HT1080 (cell line): Measurements from ENCODE around the gene SMURF2. TPM values are rescaled to one million over a fixed set of nuclear protein-coding genes. Genes with fewer than 3 reads are reported as not detected.
A peak's percentile ranks its signal among the peaks of the same experiment; 100 is the strongest.
"Not testable (repeated sequence)": the region's sequence is repeated elsewhere in the genome, so short reads cannot be mapped to it uniquely, and the experiment has no call there.

ENCODE experiments used
- DNase-seq: peaks from one replicate; pipeline ENCODE4 v3.0.0-alpha.2; 2015; ENCODE audit warnings: low read depth
- total RNA-seq: library from RNA; depleted of rRNA; stranded (reverse); fragments of >200 nt; shearing (Covaris generic); gene quantifications from 2 replicates; pipeline ENCODE4 v1.2.3, GENCODE V29; 2014

Gene SMURF2
- total RNA-seq, 1 experiment from 2014 or later: 50.0 TPM

DNA sequence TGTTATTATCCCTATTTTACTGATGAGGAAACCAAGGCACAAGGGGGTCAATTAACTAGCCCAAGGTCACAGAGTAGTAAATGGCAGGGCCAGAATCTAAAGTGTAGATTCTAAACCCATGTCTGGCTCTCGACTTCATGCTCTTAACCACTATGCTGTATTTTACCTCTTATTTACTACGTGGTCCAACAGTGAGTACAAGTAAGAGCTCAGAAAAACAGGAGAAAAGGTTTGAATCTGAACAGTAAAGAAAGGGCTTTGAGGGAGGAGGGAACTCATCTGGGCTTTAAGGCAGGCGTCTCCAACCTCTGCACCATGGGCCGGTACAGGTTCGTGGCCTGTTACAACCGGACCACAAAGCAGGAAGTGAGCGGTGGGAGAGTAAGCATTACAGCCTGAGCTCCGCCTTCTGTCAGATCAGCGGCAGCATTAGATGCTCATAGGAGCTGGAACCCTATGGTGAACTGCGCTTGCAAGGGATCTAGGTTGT lies 62.9 kb downstream of the SMURF2 start:
- DNase-seq: no peak

DNA sequence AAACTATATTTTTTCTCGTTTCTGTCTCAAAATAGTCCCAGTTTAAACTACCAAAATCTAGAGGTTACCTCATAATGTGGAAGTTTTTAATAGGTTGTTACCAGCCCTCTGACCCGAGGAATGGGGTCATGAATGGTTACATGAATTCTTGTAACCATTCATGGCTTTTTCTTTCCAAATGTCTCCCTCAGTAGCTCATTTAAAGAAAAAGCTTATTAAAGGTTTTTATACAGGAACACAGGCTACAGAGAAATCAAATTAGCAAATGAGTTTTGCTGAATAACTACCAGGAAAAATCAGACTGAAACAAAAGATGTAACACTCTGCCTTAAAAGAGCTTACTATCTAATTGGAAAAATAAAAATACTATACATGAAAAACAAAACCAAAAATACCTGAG lies 63.4 kb downstream of the SMURF2 start:
- no peak for DNase-seq

- DNase-seq: no peak
Measured at GRCh38 chr17:64596988-64597387, 65.1 kb downstream of the SMURF2 start.

DNA sequence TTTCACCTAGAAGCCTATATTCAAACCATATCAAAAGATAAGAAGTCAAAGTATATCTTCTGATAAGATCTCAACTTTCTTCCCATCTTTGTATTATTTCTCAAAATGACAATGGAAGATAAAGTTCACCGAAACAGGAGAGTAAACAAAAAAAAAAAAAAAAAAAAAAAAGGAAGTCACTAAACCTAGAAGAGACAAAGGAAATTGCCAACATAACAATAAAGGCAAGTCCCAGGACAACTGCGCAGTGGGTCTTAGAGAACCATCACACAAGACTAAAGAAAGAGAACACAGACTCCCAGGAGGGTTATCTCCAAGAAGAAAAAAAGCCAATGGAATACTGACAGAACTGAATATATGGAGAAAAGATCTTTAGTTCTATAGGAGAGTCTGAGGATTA lies 65.7 kb downstream of the SMURF2 start:
- DNase-seq: no peak

DNA sequence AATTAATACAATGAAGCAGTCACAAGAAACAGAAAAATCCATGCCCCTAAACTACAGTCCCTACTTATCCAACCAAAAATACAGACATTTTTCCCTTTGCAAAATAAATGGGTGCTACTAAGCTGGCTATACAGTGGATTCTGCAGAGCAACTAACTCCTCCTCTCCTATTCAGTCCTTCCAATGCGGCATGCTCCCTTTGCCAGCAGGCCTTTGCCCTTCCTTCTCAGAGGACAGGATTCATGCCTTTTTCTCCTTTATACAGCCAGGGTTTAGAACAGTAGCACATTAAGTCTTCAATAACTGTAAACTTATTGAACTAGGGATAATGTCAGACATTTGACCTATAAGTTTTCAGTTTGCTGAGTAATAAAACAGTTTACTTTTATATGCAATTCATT lies 70.2 kb downstream of the SMURF2 start:
- DNase-seq: no peak

- DNase-seq: no peak
Measured at GRCh38 chr17:64585146-64585545, 77.0 kb downstream of the SMURF2 start.

GRCh38 chr17:64583038-64583437 lies 79.1 kb downstream of the SMURF2 start:
- no peak for DNase-seq

DNA sequence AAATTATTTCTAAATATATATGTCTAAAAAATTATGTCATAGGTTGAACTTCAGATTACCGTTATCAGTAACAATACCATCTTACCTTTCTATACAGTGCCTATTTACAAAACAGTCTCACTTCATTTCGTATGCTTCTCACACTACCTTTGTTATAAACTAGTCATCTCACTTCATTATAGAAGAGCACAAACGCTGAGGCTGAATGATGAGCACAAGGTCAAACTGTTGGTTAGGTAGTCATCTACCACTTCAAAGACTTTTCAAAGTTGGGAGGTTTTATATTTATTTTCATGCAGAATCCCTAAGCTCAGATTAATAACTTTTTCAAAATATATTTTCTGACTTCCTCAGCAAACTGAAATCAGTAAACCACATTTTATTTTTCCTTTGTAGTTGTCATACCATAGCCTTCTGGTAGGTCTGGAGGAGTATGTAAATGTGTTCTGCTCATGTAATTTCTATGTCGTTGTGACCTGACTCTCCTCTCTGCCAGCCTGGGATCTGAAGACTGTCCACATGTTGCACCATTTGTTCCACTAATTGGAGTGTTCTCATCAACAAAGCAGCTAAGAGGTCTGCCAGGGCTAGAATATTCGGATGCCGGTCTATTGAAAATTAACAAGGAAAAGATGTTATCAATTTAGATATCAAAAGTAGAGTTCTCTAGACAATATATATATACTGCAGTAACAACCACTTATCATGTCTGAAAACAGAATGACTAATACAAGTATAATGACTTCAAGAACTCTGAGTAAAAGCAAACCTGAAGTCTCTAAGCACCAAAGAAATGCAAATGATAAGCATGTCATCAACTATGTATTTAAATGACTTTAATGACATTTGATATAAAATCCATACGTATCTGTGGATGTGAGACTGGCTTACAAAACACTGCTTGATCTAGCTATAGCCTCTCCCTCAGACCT lies 81.5 kb downstream of the SMURF2 start:
- no peak for DNase-seq

- DNase-seq: no peak
Measured at GRCh38 chr17:64579917-64580316, 82.2 kb downstream of the SMURF2 start.

DNA sequence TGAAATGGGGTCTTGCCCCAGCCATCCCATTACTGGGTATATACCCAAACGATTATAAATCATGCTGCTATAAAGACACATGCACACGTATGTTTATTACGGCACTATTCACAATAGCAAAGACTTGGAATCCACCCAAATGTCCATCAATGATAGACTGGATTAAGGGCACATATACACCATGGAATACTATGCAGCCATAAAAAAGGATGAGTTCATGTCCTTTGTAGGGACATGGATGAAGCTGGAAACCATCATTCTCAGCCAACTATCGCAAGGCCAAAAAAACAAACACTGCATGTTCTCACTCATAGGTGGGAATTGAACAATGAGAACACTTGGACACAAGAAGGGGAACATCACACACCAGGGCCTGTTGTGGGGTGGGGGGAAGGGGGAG lies 85.1 kb downstream of the SMURF2 start:
- not testable (repeated sequence) for DNase-seq

DNA sequence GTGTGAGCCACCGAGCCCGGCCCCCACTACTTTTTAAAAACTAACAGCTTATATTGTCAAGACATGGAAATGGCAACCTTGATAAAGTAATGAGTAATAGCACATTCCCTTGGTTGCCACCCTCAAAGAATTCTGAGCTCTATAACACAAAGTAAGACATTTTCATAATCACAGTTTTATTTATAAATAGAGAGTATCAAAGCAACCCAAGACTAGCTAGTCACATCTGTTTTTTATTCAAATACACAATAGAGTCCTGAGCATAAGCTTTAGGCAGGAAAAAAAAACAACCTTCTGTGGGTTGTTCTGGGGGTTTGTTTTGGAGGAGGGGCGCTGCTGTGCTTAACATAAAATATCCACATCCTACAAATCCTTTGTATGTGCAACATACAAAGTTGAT lies 86.7 kb downstream of the SMURF2 start:
- no peak for DNase-seq

- no peak for DNase-seq
Measured at GRCh38 chr17:64574646-64575045, 87.5 kb downstream of the SMURF2 start.

- DNase-seq: no peak
Measured at GRCh38 chr17:64573214-64573613, 88.9 kb downstream of the SMURF2 start.

DNA sequence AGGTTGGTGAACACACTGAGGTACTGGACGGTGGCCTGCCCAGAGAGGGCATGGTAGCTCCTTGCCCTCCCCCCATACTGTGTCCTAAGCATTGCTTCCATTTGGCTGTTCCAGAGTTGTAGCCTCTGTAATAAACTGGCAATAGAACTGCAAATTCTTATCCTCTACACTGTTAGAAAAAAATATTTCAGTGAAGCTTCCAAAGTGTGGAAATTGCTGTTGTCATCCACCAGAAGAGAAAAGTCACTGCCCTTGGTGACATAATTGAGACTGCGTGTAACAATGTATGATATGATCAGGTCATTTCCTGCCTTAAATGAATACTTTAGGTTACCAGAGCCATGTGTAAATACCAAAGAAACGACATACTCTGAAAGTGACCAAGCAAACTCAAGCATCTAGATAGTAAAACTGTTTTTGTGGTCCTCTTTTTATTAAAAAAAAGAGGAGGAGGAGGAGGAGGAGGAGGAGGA lies 89.4 kb downstream of the SMURF2 start:
- DNase-seq: peak; percentile 37

GRCh38 chr17:64571746-64572145 lies 90.4 kb downstream of the SMURF2 start:
- no peak for DNase-seq

- DNase-seq: no peak
Measured at GRCh38 chr17:64565563-64565962, 96.5 kb downstream of the SMURF2 start.

DNA sequence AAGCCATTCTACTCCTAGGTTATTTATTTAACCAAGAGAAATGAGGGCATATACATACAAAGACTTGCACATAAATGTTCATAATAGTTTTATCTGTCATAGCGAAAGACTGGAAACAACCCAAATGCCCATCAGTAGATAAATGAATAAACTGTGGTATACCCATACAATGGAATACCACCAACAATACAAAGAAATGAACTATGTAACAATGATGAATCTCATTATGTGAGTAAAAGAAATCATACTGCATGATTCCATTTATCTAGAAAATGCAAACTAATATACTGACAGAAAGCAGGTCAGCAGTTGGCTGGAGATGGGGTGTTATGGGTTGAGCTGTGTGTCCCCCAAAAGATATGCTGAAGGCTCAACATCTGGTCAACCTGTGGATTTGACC lies 98.0 kb downstream of the SMURF2 start:
- no peak for DNase-seq

DNA sequence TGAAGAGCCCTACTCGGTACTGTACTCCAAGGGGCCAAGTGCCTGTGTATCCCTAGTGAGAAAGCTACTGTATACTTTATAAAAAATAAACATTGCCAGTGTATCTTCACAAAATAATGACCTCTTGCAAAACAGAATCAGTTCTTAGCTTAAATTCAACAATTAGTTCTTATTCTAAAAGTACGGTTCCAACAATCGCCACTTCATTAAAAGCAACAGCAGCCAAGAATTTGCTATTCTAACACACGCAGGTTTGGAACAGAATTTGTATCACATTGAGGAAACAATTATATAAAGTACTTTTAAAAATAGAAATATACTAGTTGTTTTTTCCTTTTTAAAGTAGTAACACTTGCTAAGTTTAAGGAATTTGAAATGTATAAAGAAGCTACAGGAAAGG lies 106.8 kb downstream of the SMURF2 start:
- no peak for DNase-seq

GRCh38 chr17:64554028-64554637 lies 108.0 kb downstream of the SMURF2 start:
- no peak for DNase-seq

- DNase-seq: no peak
Measured at GRCh38 chr17:64551461-64551860, 110.6 kb downstream of the SMURF2 start.

DNA sequence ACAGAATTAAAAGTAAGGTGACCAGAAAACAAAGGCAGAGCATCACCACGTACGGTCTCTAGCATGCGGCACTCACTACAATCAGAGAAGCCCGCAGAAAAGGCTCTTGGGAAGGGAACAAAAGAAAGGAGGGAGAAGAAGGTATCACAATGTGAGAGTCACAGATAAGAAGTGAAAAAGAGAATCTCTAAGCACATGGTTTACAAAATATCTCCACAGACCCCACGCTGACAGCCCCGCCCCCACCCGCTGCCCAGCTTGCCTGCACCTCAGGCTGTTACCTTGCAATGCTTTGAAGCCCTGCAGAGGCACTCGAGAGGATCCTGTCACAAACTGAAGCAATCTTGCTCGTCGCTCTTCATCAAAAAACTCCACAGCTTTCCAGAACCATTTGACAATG lies 114.8 kb downstream of the SMURF2 start:
- no peak for DNase-seq

GRCh38 chr17:64546716-64547115 lies 115.4 kb downstream of the SMURF2 start:
- DNase-seq: no peak

DNA sequence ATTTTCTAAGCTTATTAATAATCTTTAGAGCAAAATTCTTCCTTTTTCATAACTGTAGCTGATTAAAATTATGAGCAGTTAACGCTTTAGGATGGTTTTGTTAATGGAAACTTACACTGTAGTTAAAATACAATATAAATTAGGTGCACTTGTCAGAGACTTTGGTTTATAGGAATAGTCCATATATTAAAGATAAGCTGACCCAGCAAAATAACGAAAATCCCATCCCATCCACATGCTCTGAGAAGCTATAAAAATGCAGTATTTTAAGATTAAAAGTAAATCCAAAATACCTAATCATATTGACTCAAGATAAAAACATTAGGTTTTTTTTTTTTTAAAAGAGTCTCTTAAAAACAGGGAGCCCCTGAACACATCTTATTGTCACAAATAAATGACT lies 117.4 kb downstream of the SMURF2 start:
- no peak for DNase-seq
